Fibroblast of lung (primary cell): Measurements from ENCODE around the gene RNF41.

ENCODE experiments used
- EZH2 ChIP-seq: IDR thresholded peaks from 2 replicates; pipeline ENCODE4 v1.5.1; 2012; ENCODE audit warnings: low read length, control low read depth, mild to moderate bottlenecking; ENCODE audit errors: missing control alignments
- TF ChIP-seq, protein P1 (sequence below), 2 donors: IDR thresholded peaks in 1 of 2; conservative IDR thresholded peaks in 1 of 2; 1 replicate in 1 of 2; 2 replicates in 1 of 2; pipeline ENCODE4 v1.5.1; 2011 to 2012; ENCODE audit warnings: low read length in 2 of 2, control low read depth in 1 of 2, inconsistent platforms in 1 of 2, low read depth in 1 of 2, mild to moderate bottlenecking in 1 of 2

DNA sequence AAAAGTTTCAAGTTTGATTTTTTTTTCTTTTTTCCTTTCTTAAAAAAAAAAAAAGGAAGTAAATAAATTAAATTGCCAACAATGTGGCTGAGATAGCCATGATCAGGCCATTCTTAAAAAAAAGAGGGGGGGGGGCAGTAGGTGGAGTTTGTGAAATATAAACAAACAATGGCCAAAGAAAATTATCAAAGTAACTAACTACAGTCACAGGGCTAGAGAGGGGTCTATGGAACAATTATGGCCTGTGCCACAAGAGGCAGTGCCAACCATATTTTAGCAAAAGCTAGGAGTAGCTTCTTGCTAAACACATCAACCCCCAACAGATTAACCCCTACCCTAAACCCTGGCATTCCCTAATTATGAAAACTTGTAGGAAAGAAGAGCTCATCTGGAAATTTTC is 16.3 kb downstream of the RNF41 start:
- TF ChIP-seq EZH2, result no peak
- TF ChIP-seq, protein P1, sequence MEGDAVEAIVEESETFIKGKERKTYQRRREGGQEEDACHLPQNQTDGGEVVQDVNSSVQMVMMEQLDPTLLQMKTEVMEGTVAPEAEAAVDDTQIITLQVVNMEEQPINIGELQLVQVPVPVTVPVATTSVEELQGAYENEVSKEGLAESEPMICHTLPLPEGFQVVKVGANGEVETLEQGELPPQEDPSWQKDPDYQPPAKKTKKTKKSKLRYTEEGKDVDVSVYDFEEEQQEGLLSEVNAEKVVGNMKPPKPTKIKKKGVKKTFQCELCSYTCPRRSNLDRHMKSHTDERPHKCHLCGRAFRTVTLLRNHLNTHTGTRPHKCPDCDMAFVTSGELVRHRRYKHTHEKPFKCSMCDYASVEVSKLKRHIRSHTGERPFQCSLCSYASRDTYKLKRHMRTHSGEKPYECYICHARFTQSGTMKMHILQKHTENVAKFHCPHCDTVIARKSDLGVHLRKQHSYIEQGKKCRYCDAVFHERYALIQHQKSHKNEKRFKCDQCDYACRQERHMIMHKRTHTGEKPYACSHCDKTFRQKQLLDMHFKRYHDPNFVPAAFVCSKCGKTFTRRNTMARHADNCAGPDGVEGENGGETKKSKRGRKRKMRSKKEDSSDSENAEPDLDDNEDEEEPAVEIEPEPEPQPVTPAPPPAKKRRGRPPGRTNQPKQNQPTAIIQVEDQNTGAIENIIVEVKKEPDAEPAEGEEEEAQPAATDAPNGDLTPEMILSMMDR (conservative IDR thresholded peaks at IDR 0.05 in 1 of 2, IDR thresholded peaks at IDR 0.05 in 1 of 2; ENCODE audit: low read depth in 1 of 2, low read length in 2 of 2), result no peak
